ENCODE measurements around the gene TTC34.

The TTC34 gene

DNA sequence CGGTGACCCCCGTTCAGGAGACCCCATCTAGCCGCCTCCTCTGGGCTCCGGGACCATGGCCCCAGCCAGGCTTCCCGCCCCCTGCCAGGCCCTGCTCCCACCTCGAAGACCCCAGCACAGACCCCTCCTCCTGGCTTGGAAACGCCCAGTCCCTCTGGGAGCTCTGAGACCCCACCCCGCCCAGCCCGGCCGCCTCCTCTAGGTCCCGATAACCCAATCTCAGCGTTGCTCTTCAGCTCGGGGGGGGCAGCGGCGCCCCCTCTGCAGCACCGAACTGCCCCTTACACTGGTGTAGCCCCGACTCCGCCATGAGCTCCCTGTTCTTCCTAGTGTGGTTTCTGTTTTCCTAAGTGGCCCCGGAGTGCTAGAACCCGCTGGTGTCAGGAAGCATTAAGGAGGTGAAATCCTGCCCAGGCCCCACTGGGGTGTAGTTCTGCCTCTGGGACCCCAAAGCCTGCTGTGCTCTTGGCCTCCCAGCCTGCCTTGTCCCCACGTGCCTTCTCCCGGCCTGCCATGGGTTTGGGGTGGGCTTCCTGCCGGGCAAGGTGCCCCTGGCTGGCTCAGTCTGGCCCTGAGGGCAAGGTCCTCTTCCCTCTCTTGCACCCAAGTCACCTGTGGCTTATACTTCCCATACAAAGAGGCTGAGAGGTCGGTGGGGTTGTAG lies 157.9 kb downstream of the TTC34 start:
- H3K4me3 ChIP-seq (ENCODE audit: low read depth, low read length): peak overlapping the region; percentile 50

DNA sequence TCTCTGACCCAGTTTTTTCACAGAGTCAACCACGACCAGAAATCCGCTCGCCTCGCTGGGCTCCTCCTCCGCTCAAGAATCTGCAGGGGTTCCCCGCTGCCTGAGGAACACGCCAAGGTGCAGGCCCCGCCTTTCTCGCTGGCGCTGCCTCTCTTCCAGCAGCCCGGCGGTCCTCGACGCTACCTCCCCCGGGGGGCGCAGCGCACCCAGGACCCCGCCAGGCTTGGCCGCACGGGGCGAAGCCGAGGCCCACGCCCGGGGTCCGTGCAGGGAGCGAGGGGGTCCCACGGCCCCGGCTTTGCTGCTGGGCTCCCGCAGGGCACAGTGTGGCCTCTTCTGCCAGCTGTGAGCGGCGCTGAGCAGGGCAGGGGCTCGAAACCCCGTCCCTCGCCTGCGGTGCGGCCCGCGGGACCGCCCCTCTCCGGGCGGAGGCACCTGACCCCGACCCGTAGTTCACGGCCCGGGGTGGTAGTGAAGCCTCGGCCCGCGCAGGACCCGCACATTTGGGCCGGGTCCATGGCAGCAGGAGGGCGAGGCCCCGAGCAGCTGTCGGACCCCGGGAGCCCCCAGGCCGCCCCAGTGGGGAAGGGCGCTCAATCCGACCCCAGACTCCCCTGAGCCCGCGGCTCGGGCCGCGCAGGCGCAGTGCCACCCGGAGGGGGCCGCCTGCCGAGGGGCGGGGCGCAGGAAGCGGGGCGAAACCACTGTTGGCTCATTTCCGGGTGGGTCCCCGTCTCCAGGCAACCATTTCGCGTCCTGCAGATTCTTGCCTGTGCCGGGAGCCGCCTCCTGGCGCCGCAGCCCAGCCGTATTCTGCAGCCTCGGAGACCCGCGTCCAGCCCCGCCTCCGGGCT lies 158.7 kb downstream of the TTC34 start:
- peak overlapping the region; percentile 50 for H3K4me3 ChIP-seq (ENCODE audit: low read depth, low read length)

DNA sequence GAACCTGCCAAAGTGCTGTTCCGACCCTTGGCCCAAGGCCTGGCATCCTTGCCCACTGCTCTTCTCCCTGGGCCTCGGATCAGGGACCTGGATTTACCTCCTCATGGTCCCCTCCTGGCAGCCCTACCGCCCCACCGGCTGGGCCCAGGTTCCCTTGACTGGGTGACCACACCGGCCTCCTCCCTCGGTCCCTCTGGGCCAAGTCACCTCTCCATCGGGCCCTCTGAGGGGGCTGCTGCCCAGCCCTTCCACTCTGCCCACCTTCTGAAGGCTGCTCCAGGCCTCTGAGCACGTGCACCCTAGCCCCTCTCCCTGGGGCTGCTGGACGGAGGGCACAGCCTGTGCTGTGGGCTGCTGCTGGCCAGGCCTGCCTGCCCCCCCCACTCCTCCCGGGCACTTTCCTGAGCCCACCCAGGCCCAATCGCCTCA lies 159.3 kb downstream of the TTC34 start:
- peak overlapping the region; percentile 50 for H3K4me3 ChIP-seq (ENCODE audit: low read depth, low read length)

DNA sequence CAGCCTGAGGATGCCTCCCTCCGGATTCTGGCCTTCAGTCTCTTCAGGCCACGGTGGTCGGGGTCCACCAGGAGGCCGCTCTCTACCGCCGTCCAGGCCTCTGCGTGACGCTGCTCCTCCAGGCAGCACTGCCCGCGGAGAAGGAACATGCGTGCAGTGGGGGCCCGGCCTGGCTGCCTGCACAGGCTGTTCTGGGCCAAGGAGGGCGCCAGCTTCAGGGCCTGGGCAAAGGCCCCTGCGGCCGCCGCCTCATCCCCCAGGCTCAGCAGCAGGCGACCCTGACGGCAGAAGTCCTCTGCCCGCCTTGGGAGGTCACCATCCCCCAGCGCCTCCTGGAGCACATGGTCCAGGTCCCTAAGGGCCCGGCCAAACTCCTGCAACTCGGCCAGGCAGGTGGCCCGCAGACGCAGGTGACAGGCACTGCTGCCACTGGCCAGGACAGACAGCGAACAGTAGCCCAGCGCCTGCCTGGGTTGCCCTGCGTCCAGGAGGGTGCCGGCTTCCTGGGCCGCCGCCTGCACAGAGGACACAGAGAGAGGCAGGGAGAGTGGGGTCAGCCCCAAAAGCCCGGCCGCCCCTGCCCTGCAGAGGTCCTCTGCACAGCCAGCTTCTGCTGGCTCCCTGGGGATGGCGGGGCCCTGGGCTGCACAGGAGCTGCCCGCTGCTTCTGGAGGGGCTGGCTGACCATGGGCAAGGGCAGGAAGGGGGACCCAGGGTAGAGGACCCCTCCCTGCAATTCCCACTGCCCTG lies 159.9 kb downstream of the TTC34 start:
- H3K4me3 ChIP-seq (ENCODE audit: low read depth, low read length): no peak overlapping the region

DNA sequence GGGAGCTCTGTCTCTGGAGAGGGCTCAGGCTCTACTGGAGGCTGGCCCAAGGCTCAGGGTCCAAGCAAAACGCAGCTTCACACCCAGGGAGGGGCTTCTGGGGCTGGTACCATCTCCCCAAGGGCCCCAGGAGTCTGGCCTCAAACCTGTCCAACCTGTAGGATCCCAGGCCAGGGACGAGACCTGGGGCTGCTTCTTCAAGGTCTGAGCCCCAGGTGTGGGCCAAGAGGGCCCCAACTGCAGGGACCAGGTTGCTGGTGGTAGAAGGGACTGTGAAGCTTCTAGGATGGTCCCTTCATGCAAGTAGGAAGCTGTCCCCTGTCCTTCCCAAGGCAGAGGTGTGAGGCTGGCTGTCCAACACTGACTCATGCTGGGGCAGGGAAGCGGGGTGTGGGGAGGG lies 160.9 kb downstream of the TTC34 start:
- no peak overlapping the region for H3K4me3 ChIP-seq (ENCODE audit: low read depth, low read length)

DNA sequence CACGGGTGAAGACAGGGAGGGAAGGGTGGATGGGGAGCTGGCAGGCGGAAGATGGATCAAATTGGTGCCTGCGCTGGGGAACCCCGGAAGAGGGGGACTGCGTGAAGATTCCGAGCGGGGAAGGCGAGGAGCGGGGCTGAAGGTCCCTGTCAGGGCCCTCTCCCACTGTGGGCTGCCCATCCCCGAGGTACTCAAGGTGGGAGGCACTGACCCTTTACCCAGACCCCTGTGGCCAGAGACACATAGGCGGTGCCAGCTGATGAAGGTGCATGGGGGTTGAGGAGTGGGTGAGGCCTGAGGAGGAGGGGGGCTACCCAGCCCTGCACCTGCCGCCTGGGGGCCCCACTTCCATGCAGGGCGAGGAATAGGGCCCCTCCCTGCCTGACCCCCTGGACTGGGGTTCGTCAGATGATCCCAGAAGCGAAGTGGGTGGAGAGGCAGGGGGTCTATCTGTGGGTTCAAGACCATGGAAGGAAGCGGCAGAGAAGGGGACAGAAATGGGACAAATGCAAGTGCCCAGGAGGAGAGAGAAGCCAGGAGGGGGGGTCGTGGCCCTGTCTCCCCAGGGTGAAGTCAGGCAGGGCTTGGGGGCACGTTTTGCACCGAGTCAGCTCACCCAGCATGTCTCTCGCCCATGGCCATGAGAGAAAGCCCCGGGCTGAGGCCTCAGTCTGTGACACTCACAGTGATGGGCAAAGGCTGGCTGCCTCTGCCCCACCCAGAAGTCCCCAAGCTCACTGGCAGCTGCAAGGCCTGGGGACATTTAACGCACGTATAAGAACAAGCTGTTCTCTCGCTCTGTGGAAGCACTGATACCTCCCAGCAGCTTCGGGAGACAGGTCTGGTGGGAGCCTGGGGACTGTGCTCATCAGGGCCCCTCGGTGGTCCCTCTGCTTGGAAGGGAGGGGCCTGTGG lies 161.6 kb downstream of the TTC34 start:
- H3K4me3 ChIP-seq (ENCODE audit: low read depth, low read length): no peak overlapping the region

DNA sequence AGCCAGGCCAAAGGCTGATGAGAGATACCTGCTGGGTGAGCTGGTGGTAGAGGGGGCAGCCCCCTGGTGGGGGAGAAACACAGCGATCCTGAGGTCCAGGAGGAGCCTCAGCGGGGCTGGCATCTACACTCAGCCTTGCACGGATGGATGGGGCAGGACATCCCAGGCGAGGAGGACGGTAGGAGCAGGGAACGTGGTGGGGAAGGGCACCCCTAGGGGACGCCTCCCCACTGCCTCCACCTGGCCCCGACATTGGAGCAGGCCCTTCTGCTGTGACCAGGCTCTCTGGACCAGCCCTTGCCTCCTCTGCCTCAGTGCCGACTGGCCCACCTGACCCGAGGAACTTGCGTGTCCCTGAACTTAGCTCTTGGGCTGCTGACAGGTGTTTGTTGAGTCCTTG lies 162.3 kb downstream of the TTC34 start:
- no peak overlapping the region for H3K4me3 ChIP-seq (ENCODE audit: low read depth, low read length)

DNA sequence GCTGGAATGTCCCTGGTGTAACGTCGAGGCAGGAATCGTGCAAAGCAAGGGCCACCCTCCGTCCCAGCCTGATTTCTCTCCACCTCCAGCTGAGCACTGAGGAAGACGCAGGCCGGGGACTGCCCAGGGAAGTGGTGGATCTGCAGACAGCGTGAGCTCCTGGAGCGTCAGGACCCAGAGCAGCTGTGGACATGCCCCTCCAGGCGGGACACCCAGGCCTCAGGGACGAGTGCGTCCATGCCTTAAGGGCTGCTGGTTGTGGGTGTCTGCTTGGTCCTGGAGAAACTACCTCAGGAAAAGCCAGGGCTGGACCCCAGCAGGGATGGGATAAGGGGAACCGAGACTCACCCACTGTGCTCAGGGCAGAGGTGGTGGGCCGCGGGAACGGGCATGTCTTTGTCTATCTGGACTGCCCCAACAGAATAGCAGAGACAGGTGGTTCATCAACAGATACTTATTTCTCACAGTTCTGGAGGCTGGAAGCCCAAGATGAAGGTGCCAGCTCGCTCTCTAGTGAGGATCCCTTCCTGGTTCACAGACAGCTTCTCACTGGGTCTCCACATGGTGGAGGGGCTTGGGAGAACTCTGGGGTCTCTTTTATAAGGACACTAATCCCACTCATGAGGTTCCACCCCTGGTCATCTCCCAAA lies 162.9 kb downstream of the TTC34 start:
- no peak overlapping the region for H3K4me3 ChIP-seq (ENCODE audit: low read depth, low read length)

DNA sequence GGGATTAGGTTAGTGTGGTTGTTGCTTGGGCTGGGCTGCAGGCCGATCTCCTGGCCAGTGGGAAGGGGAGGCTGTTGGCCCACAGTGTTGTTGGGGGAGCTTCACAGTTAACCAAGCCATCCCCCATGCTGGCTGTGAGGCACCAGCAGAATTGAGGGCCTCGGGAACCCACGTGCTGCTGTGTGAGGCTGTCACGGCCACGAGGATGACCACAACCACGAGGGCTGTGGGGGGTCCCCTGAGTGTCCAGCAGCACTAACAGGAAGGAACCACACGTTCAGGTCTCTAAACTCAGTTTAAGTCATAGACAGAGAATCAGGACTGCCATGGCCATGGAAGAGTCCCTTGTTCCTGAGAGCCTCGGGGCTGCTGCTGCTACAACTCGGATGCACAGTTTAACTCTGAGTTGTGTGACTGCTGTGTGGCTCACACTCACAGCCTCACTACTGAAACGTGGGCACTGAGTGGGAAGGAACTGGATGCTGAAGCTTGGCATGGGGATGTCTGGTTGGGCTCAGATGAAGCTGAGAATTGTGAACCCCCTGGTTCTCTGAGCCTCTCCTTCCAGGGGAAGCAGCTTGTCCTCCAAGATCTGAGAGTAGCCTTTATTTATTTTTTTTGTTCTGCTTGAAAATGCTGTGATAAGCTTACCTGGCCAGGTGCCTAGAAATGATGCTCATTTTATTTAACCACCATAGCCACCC lies 163.9 kb downstream of the TTC34 start:
- no peak overlapping the region for H3K4me3 ChIP-seq (ENCODE audit: low read depth, low read length)

DNA sequence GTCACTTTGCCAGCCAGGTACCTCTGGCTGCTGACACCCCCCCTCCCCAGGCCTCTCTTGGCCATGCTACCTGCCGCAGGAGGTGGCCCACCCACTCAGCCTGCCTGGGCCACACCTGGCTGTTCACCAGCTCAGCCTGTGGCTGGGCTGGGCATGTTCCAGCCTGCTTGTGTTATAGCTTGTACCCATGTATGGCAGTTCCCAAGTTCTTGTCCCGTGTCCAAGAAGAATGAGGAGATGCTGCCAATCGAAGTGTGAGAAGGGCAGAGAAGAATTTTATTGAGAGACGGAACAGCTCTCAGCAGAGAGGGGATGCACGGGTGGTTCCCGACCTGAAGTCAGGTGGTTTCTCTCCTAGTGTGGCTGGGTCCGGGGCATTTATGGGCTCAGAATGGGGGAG lies 164.8 kb downstream of the TTC34 start:
- no peak overlapping the region for H3K4me3 ChIP-seq (ENCODE audit: low read depth, low read length)

DNA sequence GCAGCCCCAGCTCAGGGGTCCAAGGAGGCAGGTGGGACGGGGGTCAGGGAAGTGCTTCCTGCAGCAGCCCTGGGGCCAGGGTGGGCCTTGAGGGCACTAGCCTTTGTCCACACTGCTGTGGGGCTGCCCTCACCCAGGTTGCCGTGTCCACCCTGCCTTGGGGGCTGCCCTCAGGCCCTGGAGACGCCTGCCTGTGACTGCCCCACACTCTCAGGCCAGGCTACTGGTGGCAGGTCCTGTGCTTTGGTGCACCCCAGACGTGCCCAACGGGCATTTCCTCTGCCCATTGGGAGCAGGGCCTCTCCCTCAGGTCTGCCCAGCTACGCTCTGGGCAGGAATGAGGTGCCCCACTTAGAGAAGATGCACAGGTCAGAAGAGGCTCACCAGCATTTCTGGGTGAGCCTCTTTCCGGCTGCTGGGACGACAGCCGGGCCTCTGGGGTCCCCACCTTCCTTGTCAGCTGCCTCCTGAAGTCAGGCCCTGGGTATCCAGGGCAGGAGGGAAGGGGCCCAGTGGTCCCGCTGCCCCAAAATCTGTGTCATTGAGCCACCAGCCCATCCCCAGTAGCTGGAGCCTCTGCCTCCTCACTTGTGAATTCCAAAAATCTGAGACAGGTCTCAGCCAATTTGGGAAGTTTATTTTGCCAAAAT lies 166.0 kb downstream of the TTC34 start:
- no peak overlapping the region for H3K4me3 ChIP-seq (ENCODE audit: low read depth, low read length)

DNA sequence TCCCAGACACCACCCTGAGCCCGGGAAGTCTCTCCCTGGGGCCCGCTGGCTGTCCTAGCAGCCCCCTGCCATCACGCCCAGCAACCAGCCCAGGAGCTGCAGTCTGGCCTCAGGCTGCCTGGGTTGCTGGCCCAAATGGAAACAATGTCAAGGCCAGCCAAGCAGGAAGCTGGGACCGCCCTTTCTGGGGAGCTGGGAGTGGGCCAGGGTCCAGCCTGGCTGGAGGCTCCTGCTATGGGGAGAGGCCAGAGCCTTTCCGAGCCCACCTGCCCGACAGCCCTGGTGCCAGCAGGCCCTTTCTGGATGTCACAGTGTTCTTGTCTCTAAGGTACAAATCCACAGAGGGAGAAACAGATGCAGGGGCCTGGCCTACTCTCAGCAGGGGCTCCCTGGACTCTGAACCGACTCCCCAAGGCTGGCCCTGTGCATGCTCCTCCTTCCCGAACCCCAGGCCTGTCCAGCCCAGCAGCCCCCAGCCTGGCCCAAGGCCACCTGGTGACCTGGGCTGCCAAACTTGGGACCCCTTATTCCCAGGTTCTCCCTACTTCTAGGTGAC lies 167.5 kb downstream of the TTC34 start:
- no peak overlapping the region for H3K4me3 ChIP-seq (ENCODE audit: low read depth, low read length)

DNA sequence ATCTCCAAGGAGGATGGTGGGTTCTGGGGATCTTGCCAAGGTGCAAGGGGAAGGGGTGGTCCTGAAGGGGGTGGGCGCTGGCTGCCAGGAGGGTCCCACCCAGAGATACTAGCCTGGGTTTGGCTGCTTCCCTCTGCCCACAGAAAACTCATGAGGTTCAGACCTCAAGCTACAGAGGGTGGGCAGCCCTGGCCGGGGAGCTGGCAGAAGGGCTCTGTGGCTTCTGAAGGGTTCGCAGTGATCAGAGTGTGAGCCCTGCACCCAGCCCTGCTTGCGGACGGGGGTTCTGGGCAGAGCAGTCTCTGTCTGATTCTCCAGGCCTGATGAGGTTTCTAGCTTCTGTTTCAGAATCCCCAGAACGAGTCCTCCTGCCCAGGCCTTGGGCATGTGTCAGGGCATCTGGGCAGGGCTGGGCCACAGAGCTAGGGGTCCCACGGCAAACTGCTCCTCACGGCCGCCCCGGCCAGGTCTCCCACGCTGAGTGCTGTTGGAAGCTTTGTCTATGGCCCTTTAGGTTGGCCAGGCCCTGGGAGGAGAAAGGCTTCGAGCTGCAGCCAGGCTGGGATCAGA lies 168.0 kb downstream of the TTC34 start:
- no peak overlapping the region for H3K4me3 ChIP-seq (ENCODE audit: low read depth, low read length)

DNA sequence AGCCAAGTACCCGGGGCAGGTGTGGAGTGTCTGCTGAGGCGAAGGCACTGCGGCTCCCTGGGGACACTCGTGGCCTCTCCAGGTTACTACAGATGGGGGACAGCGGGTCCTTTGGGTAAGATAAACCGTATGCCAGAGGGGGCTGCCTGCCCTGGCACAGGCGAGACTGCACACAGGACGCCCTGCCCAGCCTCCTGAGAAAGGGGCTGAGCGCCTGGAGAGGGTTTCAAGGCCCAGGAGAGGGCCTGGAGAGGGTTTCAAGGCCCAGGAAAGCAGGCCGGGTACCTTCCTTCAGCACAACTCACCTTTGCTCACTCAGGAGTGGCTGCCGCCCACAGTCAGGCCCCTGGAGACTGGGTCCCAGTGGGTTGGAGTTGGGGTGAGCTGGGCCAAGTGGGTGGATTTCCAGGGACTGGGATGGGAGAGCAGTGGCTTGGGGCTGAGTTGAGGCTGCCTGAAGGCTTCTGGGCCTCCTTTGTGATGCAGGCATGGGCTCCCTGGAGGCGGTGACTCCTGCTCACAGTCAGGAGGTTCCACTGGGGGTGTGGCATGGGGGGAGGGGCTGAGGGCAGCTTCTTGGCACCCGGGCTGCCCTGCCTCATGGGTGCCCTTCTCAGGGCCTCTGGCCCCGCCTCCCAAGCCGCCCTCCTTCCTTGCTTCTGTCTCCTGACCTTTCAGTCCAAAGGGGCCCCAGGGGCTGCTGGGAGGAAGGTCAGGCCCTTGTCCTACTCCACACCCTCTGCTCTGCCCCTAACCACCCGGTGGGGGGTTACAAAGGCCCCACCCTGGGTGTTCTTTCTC lies 168.7 kb downstream of the TTC34 start, which contains the start of gene MMEL1:
Gene MMEL1, minus strand, starts transcription at position 456 of the 801 bp plus-strand sequence. CDS start 3,532 bp downstream, outside the sequence.
- H3K4me3 ChIP-seq (ENCODE audit: low read depth, low read length): no peak within 1 kb of the TSS

DNA sequence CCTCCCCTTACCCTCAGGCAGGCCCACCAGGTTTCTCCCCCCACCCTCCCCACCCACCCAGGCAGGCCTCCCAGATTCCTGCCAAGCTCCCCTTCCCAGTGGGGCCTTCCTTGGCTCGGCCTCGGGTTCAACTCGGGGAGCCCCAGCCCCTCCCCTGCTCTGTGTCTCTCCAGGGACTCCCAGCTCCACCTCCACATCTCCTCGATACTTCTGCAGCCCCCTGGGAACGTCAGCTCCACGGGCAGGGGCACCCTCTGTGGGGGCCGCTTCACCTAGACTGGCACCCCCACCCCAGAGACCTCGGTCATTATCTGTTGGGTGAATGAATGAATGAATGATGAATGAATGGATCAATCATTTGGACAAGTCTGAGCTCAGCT lies 169.5 kb downstream of the TTC34 start:
- H3K4me3 ChIP-seq (ENCODE audit: low read depth, low read length): no peak overlapping the region

DNA sequence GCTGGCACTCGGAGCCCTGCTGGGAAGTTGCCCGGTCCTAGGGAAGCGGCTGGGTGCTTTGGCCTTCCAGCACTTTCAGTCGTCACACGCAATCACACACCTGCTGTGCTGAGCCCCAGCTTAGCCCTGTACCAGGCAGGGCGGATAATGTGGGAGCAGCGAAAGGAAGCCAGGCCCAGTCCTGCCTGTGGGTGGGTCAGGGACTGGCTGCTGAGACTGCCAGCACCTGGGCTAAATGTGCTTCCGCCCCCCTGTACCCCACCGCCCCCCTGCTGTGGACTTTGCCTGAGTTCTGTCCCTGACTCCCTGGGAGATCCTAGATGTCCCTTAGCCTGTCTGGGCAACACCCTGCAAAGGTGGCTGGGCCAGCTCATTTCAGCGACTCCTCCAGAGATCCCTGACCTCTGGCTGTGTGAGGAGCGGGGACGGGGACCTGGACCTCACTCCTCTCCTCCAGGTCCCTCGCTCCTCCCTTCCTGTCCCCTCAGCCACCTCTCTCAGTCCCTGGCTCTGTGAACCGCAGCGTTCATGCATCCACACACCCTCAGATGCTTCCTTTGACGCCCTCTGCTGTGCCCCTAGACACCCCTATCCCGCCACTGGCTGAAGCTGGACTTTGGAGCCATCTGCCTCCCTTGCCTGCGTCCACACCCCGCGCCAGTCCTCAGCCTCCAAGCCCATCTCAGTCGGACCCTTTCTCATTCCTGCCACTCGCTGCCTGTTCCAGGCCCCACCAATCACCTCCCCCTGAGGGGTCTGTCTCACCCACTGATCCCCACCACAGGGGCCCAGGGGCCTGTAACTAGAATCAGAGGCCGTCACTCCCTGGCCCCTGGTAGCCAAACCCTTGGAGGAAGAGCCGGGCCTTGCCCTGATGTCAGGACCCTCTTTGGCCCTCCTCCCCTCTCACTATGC lies 170.1 kb downstream of the TTC34 start:
- no peak overlapping the region for H3K4me3 ChIP-seq (ENCODE audit: low read depth, low read length)
